ENCODE results near the gene KCNAB1. TPM values are rescaled to one million over a fixed set of nuclear protein-coding genes. Genes with fewer than 3 reads are reported as not detected.

KCNAB1 gene
- total and polyA plus RNA-seq, 12 donors: 1.4 to 5.0 (median 2.5) TPM

DNA sequence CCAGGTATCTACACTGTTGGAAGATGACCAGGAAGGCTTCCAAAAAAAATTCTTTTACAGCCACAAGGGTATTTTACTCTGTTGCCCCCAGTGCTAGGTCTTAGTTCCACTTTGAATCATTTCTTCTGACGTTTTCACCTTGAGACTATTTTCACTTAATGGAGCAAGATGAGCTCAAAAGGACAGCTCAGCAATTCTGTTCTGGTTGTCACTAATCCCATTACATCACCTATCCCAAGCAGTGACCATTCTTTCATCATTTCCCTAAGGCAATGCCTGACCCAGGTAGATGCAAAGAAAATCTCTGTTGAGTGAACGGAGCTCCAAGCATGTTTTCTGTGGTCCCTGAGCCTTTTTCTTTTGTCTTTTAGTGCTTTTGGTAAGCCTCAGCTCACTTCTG is 210.0 kb downstream of the KCNAB1 start:
- no peaks in the 10 kb centered on the region for H3K4me1 ChIP-seq
- WGBS, 2 donors: 81 to 82% methylated on average over 2 of the region's 2 CpGs
- no peak for ATAC-seq
- intact Hi-C loops (cut with DNase I): no loop called here
- no peaks in the 10 kb centered on the region for H3K36me3 ChIP-seq
- no peaks in the 10 kb centered on the region for H3K27me3 ChIP-seq
- DNase-seq: no peak
- no peak overlapping the region for H3K27ac ChIP-seq
- H3K9me3 ChIP-seq: no peaks in the 10 kb centered on the region
- TF ChIP-seq CTCF (IDR thresholded peaks at IDR 0.05): no peak
- no peak overlapping the region for H3K4me3 ChIP-seq

- H3K4me3 ChIP-seq: no peak overlapping the region
- no peak overlapping the region for H3K27ac ChIP-seq
- intact Hi-C loops (cut with DNase I): no loop called here
- peaks cover 0 to 4% (median 0%) of the 10 kb centered on the region in 9 donors for H3K4me1 ChIP-seq
- ATAC-seq (no peak), DNase-seq (no peak)
- no peaks in the 10 kb centered on the region for H3K27me3 ChIP-seq
- H3K9me3 ChIP-seq: no peaks in the 10 kb centered on the region
- no peak for TF ChIP-seq CTCF (IDR thresholded peaks at IDR 0.05)
- H3K36me3 ChIP-seq: no peaks in the 10 kb centered on the region
- whole genome bisulfite sequencing, 2 donors: 78 to 79% methylated on average over 3 of the region's 3 CpGs
Observed at GRCh38 chr3:156332304-156332703, 211.9 kb downstream of the KCNAB1 start.

- H3K36me3 ChIP-seq: no peaks in the 10 kb centered on the region
- H3K9me3 ChIP-seq: no peaks in the 10 kb centered on the region
- no peak for TF ChIP-seq CTCF (IDR thresholded peaks at IDR 0.05)
- no peaks in the 10 kb centered on the region for H3K27me3 ChIP-seq
- H3K4me1 ChIP-seq: peaks cover 0 to 4% (median 0%) of the 10 kb centered on the region in 9 donors
- intact Hi-C loops (cut with DNase I): no loop called here
- DNase-seq (no peak), ATAC-seq (no peak)
- no peak overlapping the region for H3K27ac ChIP-seq
- 71 to 76% methylated on average over 3 of the region's 3 CpGs for WGBS, 2 donors
- no peak overlapping the region for H3K4me3 ChIP-seq
Observed at GRCh38 chr3:156334841-156335545, 214.6 kb downstream of the KCNAB1 start.

- intact Hi-C loops (cut with DNase I): no loop called here
- Histone ChIP-seq H3K9me3 (no peaks in the 10 kb centered on the region), H3K4me3 (no peak overlapping the region), H3K27ac (no peak overlapping the region), H3K36me3 (no peaks in the 10 kb centered on the region), H3K4me1 (peaks cover 0 to 4% (median 0%) of the 10 kb centered on the region in 9 donors), H3K27me3 (no peaks in the 10 kb centered on the region)
- WGBS, 2 donors: 77% methylated on average over 3 of the region's 3 CpGs
- TF ChIP-seq CTCF (IDR thresholded peaks at IDR 0.05): no peak
- DNase-seq (no peak), ATAC-seq (no peak)
Observed at GRCh38 chr3:156339491-156339890, 219.1 kb downstream of the KCNAB1 start.
